K562 (cell line): Measurements from ENCODE around the gene PRDX2. TPM values are rescaled to one million over a fixed set of nuclear protein-coding genes. Genes with fewer than 3 reads are reported as not detected.

Experiments
- ATAC-seq: fragments of 200-7000 bp; cut with Tn5 transposase; 3 replicates; pipeline ENCODE4 v1.9.1; 2020; ENCODE audit warnings: moderate library complexity
- BruUV-seq: library from RNA; stranded (reverse); fragments of 400-500 nt; replicated peaks from 2 replicates; lab custom pipeline; 2021; lab: Mats Ljungman, UMichigan
- CTCF ChIA-PET: fragments of 300-600 bp; formaldehyde crosslinking; extraction: SDS; loops from one replicate; lab custom pipeline; 2021; ENCODE audit warnings: low intra/inter-chr PET ratio; lab: Yijun Ruan, JAX
- POLR2A ChIA-PET: fragments of 300-600, 350-650 bp; sonication (Branson Sonifier 250); formaldehyde crosslinking; extraction: SDS; loops from one replicate; lab custom pipeline; 2021; ENCODE audit warnings: antibody characterized with exemption, inconsistent platforms; lab: Yijun Ruan, JAX
- DNase-seq, 4 experiments: peaks; one replicate each; pipeline versions ENCODE4 v3.0.0 to v3.0.0-alpha.2; 2011 to 2018; ENCODE audit warnings: low spot score in 3 of 4, mixed read lengths in 3 of 4; ENCODE audit errors: extremely low read depth in 1 of 4
- FAIRE-seq: peaks from 2 replicates; lab custom pipeline; 2011; peaks lifted over from hg19 to GRCh38; lab: Jason Lieb, UNC
- H2AFZ ChIP-seq: 2 replicates; pipeline ENCODE4 v1.6.0; 2011; ENCODE audit warnings: low read depth, low read length, control low read depth, inconsistent platforms
- H3K27ac ChIP-seq: fragments of 200-600 bp; 3 replicates; pipeline ENCODE4 v1.8.0; 2011; ENCODE audit warnings: low read depth, mild to moderate bottlenecking, control low read depth, inconsistent platforms, low read length, moderate library complexity, mixed read lengths; ENCODE audit errors: extremely low read depth
- H3K27me3 ChIP-seq, 2 experiments: fragments of 300-600 bp in 1 of 2; 2 replicates in 1 of 2; 3 replicates in 1 of 2; pipeline versions ENCODE4 v1.6.0 to v1.8.0; 2011; ENCODE audit warnings: inconsistent platforms in 2 of 2, low read length in 2 of 2, mild to moderate bottlenecking in 1 of 2, mixed read lengths in 1 of 2, moderate library complexity in 1 of 2; ENCODE audit not compliant: control insufficient read depth in 2 of 2, insufficient read depth in 2 of 2
- H3K36me3 ChIP-seq: fragments of 300-600 bp; 3 replicates; pipeline ENCODE4 v1.8.0; 2011; ENCODE audit warnings: mild to moderate bottlenecking, low read length, inconsistent platforms; ENCODE audit not compliant: control insufficient read depth, insufficient read depth
- H3K4me1 ChIP-seq, 2 experiments: fragments of 200-600 bp in 1 of 2; replicated peaks in 1 of 2; 2 replicates in 1 of 2; 3 replicates in 1 of 2; pipeline versions ENCODE4 v1.5.1 to v1.8.0; 2011; ENCODE audit warnings: inconsistent platforms in 2 of 2, low read length in 2 of 2, mild to moderate bottlenecking in 1 of 2, mixed read lengths in 1 of 2, moderate library complexity in 1 of 2; ENCODE audit not compliant: control insufficient read depth in 2 of 2, insufficient read depth in 2 of 2
- H3K4me2 ChIP-seq: 2 replicates; pipeline ENCODE4 v1.6.1; 2011; ENCODE audit warnings: low read length, control low read depth, inconsistent platforms, mixed read lengths; ENCODE audit not compliant: insufficient read depth
- H3K4me3 ChIP-seq: fragments of 200-600 bp; sonication (generic), shearing (Covaris generic); 2 replicates; pipeline ENCODE4 v1.5.1; 2016; ENCODE audit warnings: control low read depth, inconsistent platforms
- H3K79me2 ChIP-seq: fragments of 200-600 bp; 3 replicates; pipeline ENCODE4 v1.8.0; 2011; ENCODE audit warnings: low read length, inconsistent platforms; ENCODE audit not compliant: control insufficient read depth, insufficient read depth
- H3K9ac ChIP-seq, 2 experiments: 2 replicates each; pipeline versions ENCODE4 v1.6.0 to v1.6.1; 2011; ENCODE audit warnings: low read depth in 2 of 2, low read length in 2 of 2, control low read depth in 1 of 2, inconsistent platforms in 1 of 2, mild to moderate bottlenecking in 1 of 2, mixed read lengths in 1 of 2; ENCODE audit not compliant: insufficient read depth in 1 of 2
- H3K9me1 ChIP-seq: one replicate; pipeline ENCODE4 v1.6.0; 2011; ENCODE audit warnings: inconsistent platforms, mild to moderate bottlenecking, low read length, moderate library complexity; ENCODE audit not compliant: control insufficient read depth, insufficient read depth
- H3K9me3 ChIP-seq: replicated peaks from 2 replicates; pipeline ENCODE4 v1.5.1; 2011; ENCODE audit warnings: low read depth, low read length, inconsistent platforms; ENCODE audit not compliant: control insufficient read depth, insufficient read depth
- H4K20me1 ChIP-seq: replicated peaks from 2 replicates; pipeline ENCODE4 v1.6.1; 2011; ENCODE audit warnings: low read length, inconsistent platforms, mixed read lengths; ENCODE audit not compliant: control insufficient read depth, insufficient read depth
- CBX1 ChIP-seq: sonication (generic); IDR thresholded peaks from 2 replicates; pipeline ENCODE4 v1.6.1; 2016; ENCODE audit warnings: antibody characterized with exemption, low read depth, mild to moderate bottlenecking
- KLF6 ChIP-seq: fragments of 250-450 bp; sonication (Bioruptor Pico); IDR thresholded peaks from 2 replicates; pipeline ENCODE4 v1.4.0; 2020; ENCODE audit warnings: mild to moderate bottlenecking, moderate library complexity, borderline replicate concordance
- NCOA6 ChIP-seq: fragments of 450-650 bp; IDR thresholded peaks from 2 replicates; pipeline ENCODE4 v1.6.1; 2017; ENCODE audit warnings: mild to moderate bottlenecking
- PRDM10 ChIP-seq: fragments of 450-650 bp; IDR thresholded peaks from 2 replicates; pipeline ENCODE4 v1.6.1; 2018; ENCODE audit not compliant: partially characterized antibody
- SMARCB1 ChIP-seq: IDR thresholded peaks from 2 replicates; pipeline ENCODE4 v1.6.1; 2011; ENCODE audit warnings: improper control_type of control experiment, low read depth; ENCODE audit not compliant: insufficient read length
- WGBS: fragments of 100-300 bp; shearing (Covaris generic); methylation state at CpG from one replicate; pipeline ENCODE4 v1.1.6; 2016; ENCODE audit warnings: low coverage, mixed read lengths; ENCODE audit not compliant: insufficient coverage; ENCODE audit errors: missing lambda C conversion rate; 5-methylcytosine and 5-hydroxymethylcytosine counted together
- in situ Hi-C: fragments of 300-500 bp; cut with MboI; formaldehyde crosslinking; loops from 4 replicates; pipeline ENCODE4 v1.15.0; 2018; ENCODE audit warnings: inconsistent platforms, mixed read lengths
- intact Hi-C: fragments of 100-400 bp; cut with micrococcal nuclease; formaldehyde crosslinking; loops from 2 replicates; pipeline ENCODE4 v1.14.2; 2022
- polyA plus RNA-seq, 8 experiments: library from polyadenylated mRNA; depleted of rRNA in 4 of 8; stranded (reverse) in 5 of 8; unstranded in 3 of 8; fragments of >200 nt; fragmentation: Nextera tagmentation in 2 of 8; fragmentation: Illumina TruSeq in 1 of 8; extraction: Ambion mirVana in 2 of 8; extraction: Trizol in 1 of 8; gene quantifications; 2 replicates each; pipeline versions ENCODE4 v1.2.1 to v1.2.3, GENCODE V29; 2011 to 2014; ENCODE audit warnings: inconsistent platforms in 1 of 8, missing spikeins in 1 of 8
- total RNA-seq, 7 experiments: library from RNA; depleted of rRNA in 6 of 7; stranded (reverse); fragments of >200 nt in 6 of 7; fragmentation: Illumina TruSeq in 2 of 7; extraction: Trizol in 2 of 7; gene quantifications; 2 replicates each; pipeline versions ENCODE4 v1.2.1 to v1.2.3, GENCODE V29; 2011 to 2021; ENCODE audit warnings: low replicate concordance in 1 of 7
- TF ChIP-seq, protein P1 (sequence below): sonication (generic); formaldehyde crosslinking; IDR thresholded peaks from 2 replicates; pipeline ENCODE4 v1.9.0; 2022; ENCODE audit warnings: mild to moderate bottlenecking, missing genetic modification reagents
- TF ChIP-seq, protein P2 (sequence below): fragments of 250-450 bp; sonication (Bioruptor Pico); IDR thresholded peaks from 2 replicates; pipeline ENCODE4 v1.8.0; 2021; ENCODE audit warnings: moderate library complexity, mild to moderate bottlenecking, inconsistent platforms
- TF ChIP-seq, protein P3 (sequence below): fragments of 450-650 bp; formaldehyde crosslinking; IDR thresholded peaks from 2 replicates; pipeline ENCODE4 v1.4.0; 2020; ENCODE audit warnings: mild to moderate bottlenecking, moderate library complexity
- TF ChIP-seq, protein P4 (sequence below): IDR thresholded peaks from 2 replicates; pipeline ENCODE4 v1.6.1; 2016; ENCODE audit warnings: missing genetic modification characterization, missing compliant biosample characterization

PRDX2 gene
- total and polyA plus RNA-seq, 9 of the 15 experiments (the other 6 are each of a cell fraction or from before 2014, with no cell fraction given) = 206 to 1,183 (median 415) TPM

DNA sequence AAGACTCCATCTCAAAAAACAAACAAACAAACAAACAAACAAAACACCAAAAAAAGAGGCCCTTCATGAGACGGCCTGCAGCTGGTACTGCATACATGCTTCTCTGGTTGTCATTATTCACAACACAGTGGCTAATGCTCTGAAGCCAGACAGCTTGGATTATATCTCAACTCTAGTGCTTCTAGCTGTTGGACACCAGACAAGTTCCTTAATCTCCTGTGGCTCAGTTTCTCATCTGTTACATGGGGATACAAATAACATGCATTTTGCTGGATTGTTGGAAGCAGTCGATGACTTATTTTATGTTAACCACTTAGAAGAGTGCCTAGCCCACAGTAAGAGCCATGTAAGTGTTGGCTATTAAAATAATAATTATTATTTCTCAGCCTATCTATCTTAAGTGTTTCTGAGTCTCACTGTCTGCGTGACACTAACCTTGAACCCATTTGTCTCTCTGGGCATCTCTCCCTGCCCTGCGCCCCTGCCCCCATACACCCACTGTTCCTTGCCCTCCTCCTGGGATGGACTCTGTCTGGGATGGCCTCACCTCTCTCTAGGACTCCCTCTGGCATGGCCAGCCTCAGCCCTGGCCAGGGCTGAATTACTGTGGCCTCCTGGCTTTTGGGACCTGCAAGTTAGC is 13.4 kb downstream of the PRDX2 start (continued):
- TF ChIP-seq SMARCB1 = no peak
- TF ChIP-seq, protein P1, sequence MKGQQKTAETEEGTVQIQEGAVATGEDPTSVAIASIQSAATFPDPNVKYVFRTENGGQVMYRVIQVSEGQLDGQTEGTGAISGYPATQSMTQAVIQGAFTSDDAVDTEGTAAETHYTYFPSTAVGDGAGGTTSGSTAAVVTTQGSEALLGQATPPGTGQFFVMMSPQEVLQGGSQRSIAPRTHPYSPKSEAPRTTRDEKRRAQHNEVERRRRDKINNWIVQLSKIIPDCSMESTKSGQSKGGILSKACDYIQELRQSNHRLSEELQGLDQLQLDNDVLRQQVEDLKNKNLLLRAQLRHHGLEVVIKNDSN = 0 out of 2 replicates have a peak, but pooled peaks have one; percentile 18

DNA sequence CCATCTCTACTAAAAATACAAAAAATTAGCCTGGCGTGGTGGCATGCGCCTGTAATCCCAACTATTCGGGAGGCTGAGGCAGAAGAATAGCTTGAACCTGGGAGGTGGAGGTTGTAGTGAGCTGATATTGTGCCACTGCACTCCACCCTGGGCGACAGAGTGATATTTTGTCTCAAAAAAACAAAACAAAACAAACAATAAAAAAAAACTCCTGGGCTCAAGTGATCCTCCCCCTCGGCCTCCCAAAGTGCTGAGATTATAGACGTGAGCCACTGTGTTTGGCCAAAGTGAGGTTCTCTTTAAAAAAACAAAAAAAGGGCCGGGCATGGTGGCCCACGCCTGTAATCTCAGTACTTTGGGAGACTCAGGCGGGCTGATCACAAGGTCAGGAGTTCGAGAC is 14.1 kb downstream of the PRDX2 start:
- Histone ChIP-seq H3K79me2 (peaks cover 23% of the 10 kb centered on the region), H3K9me3 (no peaks in the 10 kb centered on the region), H3K4me2 (no peak overlapping the region), H3K4me3 (no peak overlapping the region), H3K4me1 (peaks cover 71 to 89% of the 10 kb centered on the region in 2 experiments), H4K20me1 (peaks cover 8% of the 10 kb centered on the region; the same call in 1 of the 2 replicates), H3K9me1 (no peaks in the 10 kb centered on the region), H3K27me3 (no peaks in the 10 kb centered on the region), H3K9ac (peak overlapping the region in 1 of 2 experiments; percentile 29; a peak in 1 of 4 replicates), H3K27ac (no peak overlapping the region; the same call in 2 of the 3 replicates), H2AFZ (no peak overlapping the region), H3K36me3 (no peaks in the 10 kb centered on the region)
- no TSS peak for BruUV-seq
- in situ Hi-C loops = no loop called here
- ChIA-PET POLR2A (interaction anchor here (0.9 to 2.3 kb wide), 2 partner anchors 9 to 98 kb away, joined by 4 to 15 read pairs; no protein-coding TSS in a partner anchor), CTCF (interaction anchor here (1.6 kb wide), 1 partner anchor 12 kb away, joined by 5 read pairs; the partner anchor contains the start of gene HOOK2)
- intact Hi-C loops = no loop called here
- WGBS = 58% methylated on average over 10 of the region's 10 CpGs
- FAIRE-seq (no peak), DNase-seq (no peak), ATAC-seq (no peak)
- TF ChIP-seq PRDM10 (no peak), NCOA6 (no peak), KLF6 (CRISPR knock-in tag) (no peak), CBX1 (no peak)
- TF ChIP-seq, protein P2, sequence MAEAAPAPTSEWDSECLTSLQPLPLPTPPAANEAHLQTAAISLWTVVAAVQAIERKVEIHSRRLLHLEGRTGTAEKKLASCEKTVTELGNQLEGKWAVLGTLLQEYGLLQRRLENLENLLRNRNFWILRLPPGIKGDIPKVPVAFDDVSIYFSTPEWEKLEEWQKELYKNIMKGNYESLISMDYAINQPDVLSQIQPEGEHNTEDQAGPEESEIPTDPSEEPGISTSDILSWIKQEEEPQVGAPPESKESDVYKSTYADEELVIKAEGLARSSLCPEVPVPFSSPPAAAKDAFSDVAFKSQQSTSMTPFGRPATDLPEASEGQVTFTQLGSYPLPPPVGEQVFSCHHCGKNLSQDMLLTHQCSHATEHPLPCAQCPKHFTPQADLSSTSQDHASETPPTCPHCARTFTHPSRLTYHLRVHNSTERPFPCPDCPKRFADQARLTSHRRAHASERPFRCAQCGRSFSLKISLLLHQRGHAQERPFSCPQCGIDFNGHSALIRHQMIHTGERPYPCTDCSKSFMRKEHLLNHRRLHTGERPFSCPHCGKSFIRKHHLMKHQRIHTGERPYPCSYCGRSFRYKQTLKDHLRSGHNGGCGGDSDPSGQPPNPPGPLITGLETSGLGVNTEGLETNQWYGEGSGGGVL = no peak
- TF ChIP-seq, protein P3, sequence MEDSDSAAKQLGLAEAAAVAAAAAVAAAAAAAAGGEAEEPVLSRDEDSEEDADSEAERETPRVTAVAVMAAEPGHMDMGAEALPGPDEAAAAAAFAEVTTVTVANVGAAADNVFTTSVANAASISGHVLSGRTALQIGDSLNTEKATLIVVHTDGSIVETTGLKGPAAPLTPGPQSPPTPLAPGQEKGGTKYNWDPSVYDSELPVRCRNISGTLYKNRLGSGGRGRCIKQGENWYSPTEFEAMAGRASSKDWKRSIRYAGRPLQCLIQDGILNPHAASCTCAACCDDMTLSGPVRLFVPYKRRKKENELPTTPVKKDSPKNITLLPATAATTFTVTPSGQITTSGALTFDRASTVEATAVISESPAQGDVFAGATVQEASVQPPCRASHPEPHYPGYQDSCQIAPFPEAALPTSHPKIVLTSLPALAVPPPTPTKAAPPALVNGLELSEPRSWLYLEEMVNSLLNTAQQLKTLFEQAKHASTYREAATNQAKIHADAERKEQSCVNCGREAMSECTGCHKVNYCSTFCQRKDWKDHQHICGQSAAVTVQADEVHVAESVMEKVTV (CRISPR knock-in tag) = no peak
- TF ChIP-seq, protein P4, sequence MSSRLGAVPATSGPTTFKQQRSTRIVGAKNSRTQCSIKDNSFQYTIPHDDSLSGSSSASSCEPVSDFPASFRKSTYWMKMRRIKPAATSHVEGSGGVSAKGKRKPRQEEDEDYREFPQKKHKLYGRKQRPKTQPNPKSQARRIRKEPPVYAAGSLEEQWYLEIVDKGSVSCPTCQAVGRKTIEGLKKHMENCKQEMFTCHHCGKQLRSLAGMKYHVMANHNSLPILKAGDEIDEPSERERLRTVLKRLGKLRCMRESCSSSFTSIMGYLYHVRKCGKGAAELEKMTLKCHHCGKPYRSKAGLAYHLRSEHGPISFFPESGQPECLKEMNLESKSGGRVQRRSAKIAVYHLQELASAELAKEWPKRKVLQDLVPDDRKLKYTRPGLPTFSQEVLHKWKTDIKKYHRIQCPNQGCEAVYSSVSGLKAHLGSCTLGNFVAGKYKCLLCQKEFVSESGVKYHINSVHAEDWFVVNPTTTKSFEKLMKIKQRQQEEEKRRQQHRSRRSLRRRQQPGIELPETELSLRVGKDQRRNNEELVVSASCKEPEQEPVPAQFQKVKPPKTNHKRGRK (tag) = no peak
